Mucosa of descending colon (tissue), 3 donors: ENCODE measurements around the gene ASPG. TPM values are rescaled to one million over a fixed set of nuclear protein-coding genes. Genes with fewer than 3 reads are reported as not detected.

ENCODE experiments used
- ATAC-seq: fragments of 200-7000 bp; cut with Tn5 transposase; one replicate; pipeline ENCODE4 v1.9.1; 2020; ENCODE audit warnings: mild to moderate bottlenecking, moderate library complexity
- DNase-seq, 3 donors: peaks; one replicate each; pipeline ENCODE4 v3.0.0-alpha.2; 2020
- H3K36me3 ChIP-seq: fragments of 200-600 bp; one replicate; pipeline ENCODE4 v1.8.0; 2021; ENCODE audit warnings: low read depth, mild to moderate bottlenecking
- H3K4me1 ChIP-seq: fragments of 200-600 bp; one replicate; pipeline ENCODE4 v1.8.0; 2021; ENCODE audit warnings: low read depth, mild to moderate bottlenecking
- H3K4me3 ChIP-seq: fragments of 200-600 bp; one replicate; pipeline ENCODE4 v1.8.0; 2021; ENCODE audit warnings: mild to moderate bottlenecking
- H3K9me3 ChIP-seq: fragments of 200-600 bp; one replicate; pipeline ENCODE4 v1.8.0; 2021; ENCODE audit warnings: mild to moderate bottlenecking
- intact Hi-C, 2 donors: fragments of 100-400 bp; cut with DNase I in 1 of 2; cut with micrococcal nuclease in 1 of 2; formaldehyde crosslinking; loops; one replicate each; pipeline versions ENCODE4 v1.11.0 to v1.11.1; 2022; cut with DNase I, micrococcal nuclease
- total RNA-seq, 3 donors: library from RNA; stranded (reverse); fragmentation: NEBNext Ultra II Directional in 2 of 3; extraction: Animal tissue kit (Norgen Biotek cat#: 25700) in 2 of 3; gene quantifications; one replicate each; pipeline versions ENCODE4 v1.2.1 to v1.2.4, GENCODE V29; 2021 to 2023
- TF ChIP-seq, protein P1 (sequence below): fragments of 200-600 bp; IDR thresholded peaks from one replicate; pipeline ENCODE4 v1.8.0; 2022; ENCODE audit warnings: antibody characterized with exemption, mild to moderate bottlenecking
- donor health status: DM: no; HTN: no; CAD: no; lungs with moderate emphysema.
- donor health status: DM: no; HTN: no; CAD: no.
- donor health status: DM: no; HTN: yes; CAD: no.

The ASPG gene
- total RNA-seq, 3 donors from 2014 or later: 2.1 to 15.0 (median 14.2) TPM

GRCh38 chr14:104141621-104142091 is 56.2 kb downstream of the ASPG start:
- Histone ChIP-seq H3K9me3 (no peaks in the 10 kb centered on the region), H3K36me3 (no peaks in the 10 kb centered on the region), H3K4me1 (peaks cover 33% of the 10 kb centered on the region), H3K4me3 (no peak overlapping the region)
- ATAC-seq: no peak
- peak in 2 of 3 donors; percentile 14 to 25 for DNase-seq
- TF ChIP-seq, protein P1, sequence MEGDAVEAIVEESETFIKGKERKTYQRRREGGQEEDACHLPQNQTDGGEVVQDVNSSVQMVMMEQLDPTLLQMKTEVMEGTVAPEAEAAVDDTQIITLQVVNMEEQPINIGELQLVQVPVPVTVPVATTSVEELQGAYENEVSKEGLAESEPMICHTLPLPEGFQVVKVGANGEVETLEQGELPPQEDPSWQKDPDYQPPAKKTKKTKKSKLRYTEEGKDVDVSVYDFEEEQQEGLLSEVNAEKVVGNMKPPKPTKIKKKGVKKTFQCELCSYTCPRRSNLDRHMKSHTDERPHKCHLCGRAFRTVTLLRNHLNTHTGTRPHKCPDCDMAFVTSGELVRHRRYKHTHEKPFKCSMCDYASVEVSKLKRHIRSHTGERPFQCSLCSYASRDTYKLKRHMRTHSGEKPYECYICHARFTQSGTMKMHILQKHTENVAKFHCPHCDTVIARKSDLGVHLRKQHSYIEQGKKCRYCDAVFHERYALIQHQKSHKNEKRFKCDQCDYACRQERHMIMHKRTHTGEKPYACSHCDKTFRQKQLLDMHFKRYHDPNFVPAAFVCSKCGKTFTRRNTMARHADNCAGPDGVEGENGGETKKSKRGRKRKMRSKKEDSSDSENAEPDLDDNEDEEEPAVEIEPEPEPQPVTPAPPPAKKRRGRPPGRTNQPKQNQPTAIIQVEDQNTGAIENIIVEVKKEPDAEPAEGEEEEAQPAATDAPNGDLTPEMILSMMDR: no peak
- intact Hi-C loops: no loop called here

DNA sequence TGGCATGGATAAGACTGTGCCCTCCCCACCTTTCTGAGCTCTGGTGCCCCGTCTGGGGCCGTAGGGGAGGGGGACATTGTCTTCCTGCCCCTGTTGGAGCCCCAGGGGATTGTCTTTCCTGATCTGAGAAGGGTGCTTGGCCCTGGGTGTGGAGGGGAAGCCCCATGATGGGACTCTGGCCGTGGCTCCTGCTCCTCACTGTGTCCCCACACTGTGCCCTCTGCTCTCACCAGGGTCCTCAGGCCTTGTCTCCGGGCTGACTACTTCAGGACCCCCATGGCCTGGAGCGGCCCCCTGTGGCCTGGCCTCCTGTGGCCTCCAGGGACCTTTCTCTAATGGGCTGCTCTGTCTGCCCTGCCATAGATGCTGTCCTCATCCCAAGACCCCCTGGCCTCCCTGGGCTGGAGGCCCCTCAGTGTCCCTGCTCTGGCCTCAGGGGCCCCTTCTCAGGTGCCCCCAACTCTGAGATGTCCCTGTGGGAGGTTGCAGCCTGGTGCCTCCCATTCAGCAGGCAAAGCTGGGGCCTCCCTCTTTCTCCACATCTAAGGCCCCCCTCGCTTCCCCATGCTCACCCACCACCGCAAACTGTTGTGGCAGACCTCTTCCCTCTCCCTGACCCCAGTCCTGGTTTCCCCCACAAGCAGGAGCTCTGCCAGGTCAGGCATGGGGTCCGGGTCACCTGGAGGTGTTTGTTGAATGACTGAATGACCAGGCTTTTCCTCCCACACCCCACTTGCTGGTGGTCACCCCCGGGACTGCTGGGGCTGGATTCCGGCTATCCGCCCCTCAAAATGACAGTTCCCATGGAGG is 56.8 kb downstream of the ASPG start:
- intact Hi-C loops: no loop called here
- Histone ChIP-seq H3K36me3 (no peaks in the 10 kb centered on the region), H3K9me3 (no peaks in the 10 kb centered on the region), H3K4me1 (peaks cover 26% of the 10 kb centered on the region), H3K4me3 (no peak overlapping the region)
- ATAC-seq (no peak), DNase-seq (peak in 2 of 3 donors; percentile 13 to 36)
- TF ChIP-seq, protein P1: no peak

- no peak overlapping the region for H3K4me3 ChIP-seq
- TF ChIP-seq, protein P1: no peak
- DNase-seq: peak in 2 of 3 donors; percentile 18 to 29
- H3K9me3 ChIP-seq: no peaks in the 10 kb centered on the region
- H3K4me1 ChIP-seq: peaks cover 19% of the 10 kb centered on the region
- intact Hi-C loops: no loop called here
- ATAC-seq: no peak
- no peaks in the 10 kb centered on the region for H3K36me3 ChIP-seq
Observed at GRCh38 chr14:104142946-104143470, 57.5 kb downstream of the ASPG start.

DNA sequence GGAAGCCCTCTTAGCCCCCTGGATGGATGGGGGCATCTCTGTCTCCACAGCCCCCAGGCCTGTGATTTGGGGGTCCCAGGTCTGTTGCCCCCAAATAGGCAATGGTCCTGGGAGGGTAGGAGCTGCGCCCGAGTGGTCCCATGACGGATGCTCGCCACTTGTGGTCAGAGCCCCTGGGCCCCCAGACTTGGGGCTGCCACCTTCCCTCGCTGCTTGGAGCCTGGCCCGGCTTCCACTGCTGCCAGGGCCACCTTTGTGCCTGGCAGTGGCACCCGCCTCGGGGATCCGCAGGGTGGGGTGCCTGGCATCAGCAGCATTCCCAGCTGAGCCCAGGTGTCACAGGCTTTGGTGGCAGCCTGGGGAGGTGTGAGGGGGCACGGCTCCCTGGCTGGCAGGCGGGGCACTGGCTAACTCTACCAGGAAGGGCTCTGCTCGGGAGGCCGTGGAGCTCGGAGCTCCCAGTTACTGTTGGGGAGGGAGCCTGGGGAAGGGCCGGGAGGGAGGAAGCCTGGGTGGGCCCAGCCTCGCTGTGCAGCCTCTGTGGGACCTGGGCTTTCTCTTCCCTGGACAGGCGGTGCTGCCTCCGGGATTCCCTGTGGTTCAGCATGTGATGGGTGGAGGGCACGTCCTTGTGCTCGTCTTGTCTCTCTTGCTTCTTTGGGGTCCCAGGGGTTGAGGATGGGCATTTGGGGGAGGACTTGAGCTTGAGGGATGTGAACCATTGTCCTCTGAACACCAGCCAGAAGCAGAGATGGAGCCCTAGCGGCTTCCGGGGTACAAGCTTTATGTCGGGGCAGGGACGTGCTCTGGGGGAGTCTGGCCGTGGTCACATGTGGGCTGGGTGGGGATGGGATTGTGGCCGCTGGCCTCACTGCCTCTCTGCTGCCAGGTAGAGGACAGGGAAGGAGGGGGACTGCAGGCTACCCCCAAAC is 58.3 kb downstream of the ASPG start:
- DNase-seq (peak in 2 of 3 donors; percentile 14 to 44), ATAC-seq (no peak)
- Histone ChIP-seq H3K4me3 (no peak overlapping the region), H3K9me3 (no peaks in the 10 kb centered on the region), H3K36me3 (no peaks in the 10 kb centered on the region), H3K4me1 (peaks cover 13% of the 10 kb centered on the region)
- TF ChIP-seq, protein P1: no peak
- intact Hi-C loops: no loop called here

DNA sequence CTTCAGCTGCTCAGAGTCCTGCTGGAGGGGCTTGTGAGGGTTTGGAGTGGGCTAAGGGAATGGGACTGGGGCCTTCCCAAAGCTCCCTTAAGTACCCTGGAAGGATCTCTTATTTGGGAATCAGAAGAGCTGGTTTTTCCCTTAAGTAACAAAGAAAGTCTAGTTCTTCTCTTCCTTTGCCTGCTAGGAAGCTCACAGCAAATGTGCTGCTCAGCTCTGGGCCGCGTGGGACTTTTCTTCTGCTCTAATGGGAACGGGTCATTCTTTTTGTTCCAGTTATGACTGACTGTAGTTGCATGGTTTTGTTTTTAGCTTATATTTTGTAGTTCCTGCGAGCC is 58.9 kb downstream of the ASPG start:
- intact Hi-C loops: no loop called here
- peaks cover 8% of the 10 kb centered on the region for H3K4me1 ChIP-seq
- TF ChIP-seq, protein P1: no peak
- H3K36me3 ChIP-seq: no peaks in the 10 kb centered on the region
- H3K4me3 ChIP-seq: no peak overlapping the region
- H3K9me3 ChIP-seq: no peaks in the 10 kb centered on the region
- ATAC-seq: no peak
- DNase-seq: no peak
